H1 (cell line): Measurements from ENCODE around the gene LPAR3. TPM values are rescaled to one million over a fixed set of nuclear protein-coding genes. Genes with fewer than 3 reads are reported as not detected.

Source experiments
- CTCF ChIA-PET: fragments of 300-600 bp; sonication (Branson Sonifier 250); formaldehyde crosslinking; loops from one replicate; lab custom pipeline; 2021; ENCODE audit not compliant: partially characterized antibody; lab: Charles Lee
- POLR2A ChIA-PET: fragments of 300-600 bp; sonication (Branson Sonifier 250); formaldehyde crosslinking; loops from one replicate; lab custom pipeline; 2021; ENCODE audit warnings: inconsistent platforms; ENCODE audit not compliant: partially characterized antibody; lab: Charles Lee
- DNase-seq, 2 experiments: peaks; one replicate each; pipeline versions ENCODE4 v3.0.0 to v3.0.0-alpha.2; 2010 to 2022; ENCODE audit warnings: low spot score in 2 of 2, low read depth in 1 of 2, mixed read lengths in 1 of 2
- FAIRE-seq: peaks from 2 replicates; lab custom pipeline; 2011; peaks lifted over from hg19 to GRCh38; lab: Jason Lieb, UNC
- H2AFZ ChIP-seq: 2 replicates; pipeline ENCODE4 v1.8.1; 2012; ENCODE audit warnings: low read length, inconsistent platforms
- H2AK5ac ChIP-seq: 2 replicates; pipeline ENCODE4 v1.6.1; 2013; ENCODE audit warnings: low read depth, low read length
- H2BK120ac ChIP-seq: replicated peaks from 2 replicates; pipeline ENCODE3; 2013; ENCODE audit warnings: low read depth, low read length, inconsistent platforms
- H2BK12ac ChIP-seq: 2 replicates; pipeline ENCODE4 v1.6.1; 2013; ENCODE audit warnings: low read depth, low read length
- H2BK15ac ChIP-seq: 2 replicates; pipeline ENCODE4 v1.6.1; 2013; ENCODE audit warnings: low read length
- H2BK20ac ChIP-seq: 2 replicates; pipeline ENCODE4 v1.6.1; 2013; ENCODE audit warnings: low read length
- H2BK5ac ChIP-seq: 2 replicates; pipeline ENCODE4 v1.6.1; 2013; ENCODE audit warnings: low read depth, low read length
- H3K14ac ChIP-seq: 2 replicates; pipeline ENCODE4 v1.6.1; 2013; ENCODE audit warnings: inconsistent platforms; ENCODE audit not compliant: insufficient read length
- H3K18ac ChIP-seq: 2 replicates; pipeline ENCODE4 v1.6.1; 2013; ENCODE audit warnings: low read length; ENCODE audit errors: extremely low read depth
- H3K23ac ChIP-seq: 2 replicates; pipeline ENCODE4 v1.6.1; 2013; ENCODE audit warnings: inconsistent platforms; ENCODE audit not compliant: insufficient read length
- H3K23me2 ChIP-seq: 2 replicates; pipeline ENCODE4 v1.6.1; 2013; ENCODE audit warnings: low read depth, low read length
- H3K27ac ChIP-seq: 2 replicates; pipeline ENCODE4 v1.6.1; 2011; ENCODE audit warnings: low read depth, low read length, inconsistent platforms
- H3K27me3 ChIP-seq, 4 experiments: replicated peaks in 1 of 4; 1 replicate in 1 of 4; 2 replicates in 3 of 4; pipeline versions ENCODE4 v1.6.1 to v1.8.1; 2011 to 2013; ENCODE audit warnings: low read length in 3 of 4, mild to moderate bottlenecking in 3 of 4, inconsistent platforms in 2 of 4, mixed read lengths in 2 of 4, moderate library complexity in 1 of 4; ENCODE audit not compliant: control insufficient read depth in 3 of 4, insufficient read depth in 3 of 4; ENCODE audit errors: extremely low read depth in 1 of 4
- H3K36me3 ChIP-seq, 4 experiments: 2 replicates each; pipeline versions ENCODE4 v1.6.1 to v1.8.1; 2011 to 2013; ENCODE audit warnings: mild to moderate bottlenecking in 4 of 4, low read length in 3 of 4, moderate library complexity in 2 of 4, control low read depth in 1 of 4, inconsistent platforms in 1 of 4; ENCODE audit not compliant: insufficient read depth in 4 of 4, control insufficient read depth in 2 of 4
- H3K4ac ChIP-seq: replicated peaks from 2 replicates; pipeline ENCODE3; 2013; ENCODE audit warnings: low read length, low read depth, mixed read lengths, inconsistent platforms; ENCODE audit not compliant: insufficient read length
- H3K4me1 ChIP-seq, 4 experiments: replicated peaks in 1 of 4; 1 replicate in 1 of 4; 2 replicates in 3 of 4; pipeline versions ENCODE4 v1.6.1 to v1.8.1; 2011 to 2013; ENCODE audit warnings: low read length in 3 of 4, inconsistent platforms in 2 of 4, mixed read lengths in 1 of 4; ENCODE audit not compliant: insufficient read depth in 4 of 4, control insufficient read depth in 3 of 4
- H3K4me2 ChIP-seq, 2 experiments: 2 replicates each; pipeline versions ENCODE4 v1.6.1 to v1.8.1; 2011 to 2013; ENCODE audit warnings: low read depth in 2 of 2, low read length in 2 of 2, control low read depth in 1 of 2, inconsistent platforms in 1 of 2, mild to moderate bottlenecking in 1 of 2; ENCODE audit not compliant: insufficient read depth in 1 of 2
- H3K4me3 ChIP-seq, 4 experiments: fragments of 200-600, 300-600 bp in 1 of 4; sonication (generic), shearing (Covaris generic), sonication (Bioruptor Twin) in 1 of 4; 2 replicates each; pipeline versions ENCODE4 v1.5.1 to v1.8.1; 2011 to 2016; ENCODE audit warnings: low read length in 4 of 4, low read depth in 3 of 4, control low read depth in 2 of 4, inconsistent platforms in 2 of 4, mild to moderate bottlenecking in 2 of 4, mixed read lengths in 1 of 4, moderate library complexity in 1 of 4; ENCODE audit not compliant: insufficient read depth in 2 of 4; ENCODE audit errors: extremely low read depth in 1 of 4
- H3K56ac ChIP-seq: replicated peaks from 2 replicates; pipeline ENCODE3; 2013; ENCODE audit warnings: low read depth, mild to moderate bottlenecking, mixed read lengths, low read length, inconsistent platforms; ENCODE audit not compliant: insufficient read length
- H3K79me1 ChIP-seq: 2 replicates; pipeline ENCODE4 v1.6.1; 2013; ENCODE audit warnings: low read depth, low read length, control low read depth
- H3K79me2 ChIP-seq, 2 experiments: 2 replicates each; pipeline versions ENCODE4 v1.6.1 to v1.8.1; 2012 to 2013; ENCODE audit warnings: low read length in 2 of 2, mild to moderate bottlenecking in 2 of 2, inconsistent platforms in 1 of 2; ENCODE audit not compliant: insufficient read depth in 2 of 2, control insufficient read depth in 1 of 2
- H3K9ac ChIP-seq, 4 experiments: replicated peaks in 1 of 4; 1 replicate in 1 of 4; 2 replicates in 3 of 4; pipeline versions ENCODE4 v1.6.1 to v1.8.1; 2011 to 2013; ENCODE audit warnings: low read depth in 3 of 4, low read length in 3 of 4, control low read depth in 2 of 4, mild to moderate bottlenecking in 2 of 4, moderate library complexity in 2 of 4, inconsistent platforms in 1 of 4; ENCODE audit errors: extremely low read depth in 1 of 4
- H3K9me3 ChIP-seq, 2 experiments: 2 replicates each; pipeline versions ENCODE4 v1.6.1 to v1.8.1; 2012 to 2013; ENCODE audit warnings: mild to moderate bottlenecking in 2 of 2, moderate library complexity in 2 of 2, control low read depth in 1 of 2, inconsistent platforms in 1 of 2, low read depth in 1 of 2, low read length in 1 of 2, mixed read lengths in 1 of 2; ENCODE audit not compliant: insufficient read depth in 2 of 2
- H4K20me1 ChIP-seq, 2 experiments: replicated peaks in 1 of 2; 2 replicates each; pipeline versions ENCODE3 to v1.8.1; 2011 to 2013; ENCODE audit warnings: inconsistent platforms in 2 of 2, low read length in 2 of 2, mild to moderate bottlenecking in 1 of 2; ENCODE audit not compliant: insufficient read depth in 2 of 2, control insufficient read depth in 1 of 2
- H4K5ac ChIP-seq: 2 replicates; pipeline ENCODE4 v1.6.1; 2013; ENCODE audit warnings: low read length, low read depth, mixed read lengths, inconsistent platforms; ENCODE audit not compliant: insufficient read length
- H4K8ac ChIP-seq: 2 replicates; pipeline ENCODE4 v1.8.0; 2013; ENCODE audit warnings: mild to moderate bottlenecking, moderate library complexity, low read length, inconsistent platforms; ENCODE audit not compliant: insufficient read depth; ENCODE audit errors: extremely low read depth
- H4K91ac ChIP-seq: replicated peaks from 2 replicates; pipeline ENCODE3; 2013; ENCODE audit warnings: low read length, mixed read lengths, inconsistent platforms; ENCODE audit not compliant: insufficient read length
- CEBPB ChIP-seq: IDR thresholded peaks from 2 replicates; pipeline ENCODE4 v1.6.1; 2012; ENCODE audit warnings: low read depth, low read length
- SP2 ChIP-seq: IDR thresholded peaks from 2 replicates; pipeline ENCODE4 v1.6.1; 2012; ENCODE audit warnings: mild to moderate bottlenecking, low read length, inconsistent platforms
- WGBS, 2 experiments: shearing (Covaris generic) in 1 of 2; methylation state at CpG; one replicate each; pipeline versions ENCODE4 v1.1.6 to v1.1.7; 2013 to 2015; ENCODE audit warnings: low lambda C conversion rate in 2 of 2, mixed read lengths in 2 of 2, inconsistent platforms in 1 of 2, low coverage in 1 of 2, missing lambda C conversion rate in 1 of 2; ENCODE audit not compliant: insufficient replicate concordance in 2 of 2, insufficient coverage in 1 of 2, insufficient read length in 1 of 2; ENCODE audit errors: extremely low coverage in 1 of 2, missing lambda C conversion rate in 1 of 2; 5-methylcytosine and 5-hydroxymethylcytosine counted together
- polyA plus RNA-seq, 7 experiments: library from polyadenylated mRNA; depleted of rRNA in 3 of 7; stranded (reverse) in 5 of 7; unstranded in 2 of 7; fragments of >200 nt in 5 of 7; fragments of 200-250 nt in 2 of 7; gene quantifications; 1 replicate in 5 of 7; 2 replicates in 1 of 7; 4 replicates in 1 of 7; pipeline versions ENCODE4 v1.2.1 to v1.2.3, GENCODE V29; 2011 to 2013; ENCODE audit warnings: missing spikeins in 2 of 7, mixed read lengths in 2 of 7
- total RNA-seq: library from RNA; stranded (reverse); fragmentation: NEBNext Ultra II Directional; extraction: Animal tissue kit (Norgen Biotek cat#: 25700); gene quantifications from 2 replicates; pipeline ENCODE4 v1.2.1, GENCODE V29; 2021

Gene LPAR3
- total and polyA plus RNA-seq, 2 of the 8 experiments (the other 6 are each of a cell fraction or from before 2014, with no cell fraction given): 17.1 to 25.4 TPM

DNA sequence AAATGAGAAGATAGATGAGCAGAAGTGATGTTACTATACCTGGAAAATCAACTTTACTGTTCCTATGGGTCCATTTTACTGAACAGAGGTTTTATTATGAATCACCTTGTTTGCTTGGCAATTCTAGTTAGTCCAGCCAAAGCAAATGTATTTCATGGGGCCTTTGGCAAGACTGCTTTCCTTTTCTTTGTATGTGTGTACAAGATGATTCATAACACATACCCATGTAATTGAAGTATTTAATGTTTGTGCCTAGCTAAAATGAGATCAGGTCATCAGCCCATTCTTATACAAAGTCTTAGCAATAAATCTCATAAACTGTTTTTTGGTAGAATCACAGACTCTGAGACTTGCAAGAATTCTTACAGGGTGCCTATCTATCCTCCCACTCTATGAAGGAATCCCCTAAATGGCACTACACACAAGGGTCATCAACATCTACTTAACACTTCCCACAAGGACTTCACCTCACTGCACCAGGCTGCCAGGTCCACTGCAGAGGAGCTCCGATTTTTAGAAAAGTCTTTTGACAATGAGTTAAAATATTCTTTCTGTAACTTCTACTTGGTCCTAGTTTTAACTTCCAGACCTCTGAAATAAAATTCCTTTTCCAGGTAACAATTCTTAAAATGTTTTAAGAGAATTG is 58.5 kb downstream of the LPAR3 start:
- Histone ChIP-seq H4K5ac (no peak overlapping the region), H4K8ac (no peak overlapping the region), H2BK20ac (no peak overlapping the region), H3K56ac (no peak overlapping the region), H3K9me3 (no peaks in the 10 kb centered on the region), H3K23me2 (no peaks in the 10 kb centered on the region), H2AK5ac (no peak overlapping the region), H3K18ac (no peak overlapping the region), H3K36me3 (no peaks in the 10 kb centered on the region), H3K23ac (no peak overlapping the region), H3K4me2 (no peak overlapping the region), H3K4ac (no peak overlapping the region), H3K4me1 (no peaks in the 10 kb centered on the region), H3K79me1 (no peaks in the 10 kb centered on the region), H3K79me2 (no peaks in the 10 kb centered on the region), H2BK5ac (no peak overlapping the region), H2BK120ac (no peak overlapping the region), H2BK12ac (no peak overlapping the region), H3K27me3 (peaks cover 0 to 1% (median 0%) of the 10 kb centered on the region in 4 experiments; a peak in 1 of 7 replicates), H4K91ac (no peak overlapping the region), H3K4me3 (no peak overlapping the region), H3K9ac (no peak overlapping the region), H3K27ac (no peak overlapping the region), H3K14ac (no peak overlapping the region), H2BK15ac (no peak overlapping the region), H2AFZ (no peak overlapping the region), H4K20me1 (no peaks in the 10 kb centered on the region)
- DNase-seq (no peak), FAIRE-seq (no peak)
- ChIA-PET POLR2A (interaction anchor here (1.1 kb wide), 1 partner anchor 9 kb away, joined by 3 read pairs; no protein-coding TSS in a partner anchor), CTCF (interaction anchor here (0.6 to 1.6 kb wide), 4 partner anchors 8 to 59 kb away, joined by 3 read pairs; no protein-coding TSS in a partner anchor)
- WGBS, 2 experiments: 100% methylated on average over 1 of the region's 1 CpG; no CpG with 5 or more reads in 1 of the 2 experiments
- TF ChIP-seq CEBPB (no peak), SP2 (no peak)
